ENCODE data around the gene ADARB1.

Gene ADARB1

GRCh38 chr21:45203983-45204382 is 129.6 kb downstream of the ADARB1 start:
- DNase-seq (ENCODE audit: low read depth) = no peak

- DNase-seq (ENCODE audit: low read depth) = no peak
These were observed 130.0 kb downstream of the ADARB1 start for GRCh38 chr21:45204395-45204794.

GRCh38 chr21:45207839-45208626 is 133.7 kb downstream of the ADARB1 start:
- no peak for DNase-seq (ENCODE audit: low read depth)

- DNase-seq (ENCODE audit: low read depth) = no peak
These were observed 134.2 kb downstream of the ADARB1 start for GRCh38 chr21:45208627-45208951.

- peak; percentile 42 for DNase-seq (ENCODE audit: low read depth)
These were observed 134.7 kb downstream of the ADARB1 start for GRCh38 chr21:45209046-45209445.

GRCh38 chr21:45209685-45210284 is 135.4 kb downstream of the ADARB1 start:
- DNase-seq (ENCODE audit: low read depth) = no peak

GRCh38 chr21:45210461-45210983 is 136.1 kb downstream of the ADARB1 start:
- no peak for DNase-seq (ENCODE audit: low read depth)

GRCh38 chr21:45211661-45212060 is 137.3 kb downstream of the ADARB1 start:
- DNase-seq (ENCODE audit: low read depth) = no peak

- no peak for DNase-seq (ENCODE audit: low read depth)
These were observed 139.0 kb downstream of the ADARB1 start for GRCh38 chr21:45213392-45213791.

- DNase-seq (ENCODE audit: low read depth) = no peak
These were observed 140.8 kb downstream of the ADARB1 start for GRCh38 chr21:45215213-45215612.

GRCh38 chr21:45217010-45217409 is 142.6 kb downstream of the ADARB1 start:
- DNase-seq (ENCODE audit: low read depth) = no peak

- no peak for DNase-seq (ENCODE audit: low read depth)
These were observed 145.1 kb downstream of the ADARB1 start for GRCh38 chr21:45219517-45219916.

- DNase-seq (ENCODE audit: low read depth) = peak; percentile 31
These were observed 145.7 kb downstream of the ADARB1 start for GRCh38 chr21:45220071-45220481.

GRCh38 chr21:45220714-45221490 is 146.5 kb downstream of the ADARB1 start:
- DNase-seq (ENCODE audit: low read depth) = no peak

- DNase-seq (ENCODE audit: low read depth) = no peak
These were observed 147.6 kb downstream of the ADARB1 start for GRCh38 chr21:45222001-45222400.

- no peak for DNase-seq (ENCODE audit: low read depth)
These were observed 149.1 kb downstream of the ADARB1 start for GRCh38 chr21:45223236-45224185.

- DNase-seq (ENCODE audit: low read depth) = no peak
These were observed 150.0 kb downstream of the ADARB1 start for GRCh38 chr21:45224189-45224938.

GRCh38 chr21:45225041-45225740 is 150.8 kb downstream of the ADARB1 start:
- DNase-seq (ENCODE audit: low read depth) = no peak

GRCh38 chr21:45225741-45226327 is 151.5 kb downstream of the ADARB1 start:
- no peak for DNase-seq (ENCODE audit: low read depth)
